ENCODE data around the gene PTPRO. TPM values are rescaled to one million over a fixed set of nuclear protein-coding genes. Genes with fewer than 3 reads are reported as not detected.

Gene PTPRO
- polyA plus RNA-seq, 1 of the 3 experiments (the other 2 are of a cell fraction), result 1.4 TPM

GRCh38 chr12:15439459-15439858 lies 117.2 kb downstream of the PTPRO start:
- 57% methylated on average over 6 of the region's 9 CpGs for WGBS (ENCODE audit: low lambda C conversion rate)

DNA sequence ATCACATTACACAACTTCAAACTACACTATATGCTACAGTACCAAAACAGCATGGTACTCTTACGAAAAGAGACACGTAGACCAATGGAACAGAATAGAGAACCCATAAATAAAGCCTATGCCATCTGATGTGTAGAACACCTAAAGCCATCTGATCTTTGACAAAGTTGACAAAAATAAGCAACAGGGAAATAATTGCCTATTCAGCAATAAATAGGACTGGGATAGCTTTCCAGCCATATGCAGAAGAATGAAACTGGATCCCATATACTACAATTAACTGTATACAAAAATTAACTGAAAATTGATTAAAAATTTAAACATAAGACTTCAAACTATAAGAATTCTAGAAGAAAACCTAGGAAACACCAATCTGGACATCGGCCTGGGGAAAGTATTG lies 120.7 kb downstream of the PTPRO start:
- Histone ChIP-seq H3K9ac (no peak overlapping the region), H3K27ac (ENCODE audit: low read depth in 2 of 2, low read length in 1 of 2) (no peak overlapping the region), H3K9me3 (no peaks in the 10 kb centered on the region), H4K20me1 (ENCODE audit: insufficient read depth) (no peaks in the 10 kb centered on the region), H3F3A (replicated peaks; ENCODE audit: insufficient read depth) (no peaks in the 10 kb centered on the region), H3K4me1 (ENCODE audit: control insufficient read depth in 1 of 2, insufficient read depth in 2 of 2, low read depth in 1 of 2, low read length in 1 of 2) (no peaks in the 10 kb centered on the region), H3K27me3 (ENCODE audit: insufficient read depth) (no peaks in the 10 kb centered on the region), H3K36me3 (replicated peaks in 1 of 2; ENCODE audit: control insufficient read depth in 1 of 2, insufficient read depth in 2 of 2, low read length in 1 of 2) (no peaks in the 10 kb centered on the region), H3K4me3 (ENCODE audit: low read depth in 2 of 2, low read length in 1 of 2) (no peak overlapping the region), H3K9me2 (no peaks in the 10 kb centered on the region), H3K4me2 (no peak overlapping the region), H3K79me2 (ENCODE audit: insufficient read depth) (no peaks in the 10 kb centered on the region), H2AFZ (ENCODE audit: low read depth) (no peak overlapping the region)
- ChIA-PET POLR2A (no interaction called here), CTCF (no interaction called here)
- WGBS (ENCODE audit: low lambda C conversion rate), result 68% methylated on average over 3 of the region's 3 CpGs
- DNase-seq, result no peak
- no peak for TF ChIP-seq TAF1 (IDR thresholded peaks at IDR 0.05; ENCODE audit: borderline replicate concordance, low read depth, low read length)
- no peak for TF ChIP-seq REST (IDR thresholded peaks at IDR 0.05; ENCODE audit: low read depth, low read length)
- no peak for TF ChIP-seq USF2 (IDR thresholded peaks at IDR 0.05; ENCODE audit: borderline replicate concordance, low read depth, low read length)
- TF ChIP-seq MXI1 (IDR thresholded peaks at IDR 0.05; ENCODE audit: low read depth, low read length), result no peak
- no peak for TF ChIP-seq RAD21 (IDR thresholded peaks at IDR 0.05; ENCODE audit: low read length)
- no peak for TF ChIP-seq RFX5 (IDR thresholded peaks at IDR 0.05; ENCODE audit: low read length)
- TF ChIP-seq SMC3 (IDR thresholded peaks at IDR 0.05; ENCODE audit: low read depth, low read length), result no peak

More at GRCh38 chr12:15439459-15439858, 117.2 kb downstream of the PTPRO start:
- Histone ChIP-seq H3K4me3 (ENCODE audit: low read depth in 2 of 2, low read length in 1 of 2) (no peak overlapping the region), H3K9me3 (no peaks in the 10 kb centered on the region), H3K9ac (no peak overlapping the region), H3K27ac (ENCODE audit: low read depth in 2 of 2, low read length in 1 of 2) (no peak overlapping the region), H3K4me1 (ENCODE audit: control insufficient read depth in 1 of 2, insufficient read depth in 2 of 2, low read depth in 1 of 2, low read length in 1 of 2) (no peaks in the 10 kb centered on the region), H3K79me2 (ENCODE audit: insufficient read depth) (no peaks in the 10 kb centered on the region), H3F3A (replicated peaks; ENCODE audit: insufficient read depth) (no peaks in the 10 kb centered on the region), H3K4me2 (no peak overlapping the region), H3K27me3 (ENCODE audit: insufficient read depth) (no peaks in the 10 kb centered on the region), H3K9me2 (no peaks in the 10 kb centered on the region), H4K20me1 (ENCODE audit: insufficient read depth) (no peaks in the 10 kb centered on the region), H3K36me3 (replicated peaks in 1 of 2; ENCODE audit: control insufficient read depth in 1 of 2, insufficient read depth in 2 of 2, low read length in 1 of 2) (no peaks in the 10 kb centered on the region), H2AFZ (ENCODE audit: low read depth) (no peak overlapping the region)
- TF ChIP-seq TCF12 (IDR thresholded peaks at IDR 0.05), result no peak
- TF ChIP-seq REST (IDR thresholded peaks at IDR 0.05; ENCODE audit: low read depth, low read length), result no peak
- no peak for TF ChIP-seq RAD21 (IDR thresholded peaks at IDR 0.05; ENCODE audit: low read length)
- no peak for TF ChIP-seq ELF1 (IDR thresholded peaks at IDR 0.05)
- no peak for TF ChIP-seq SIN3A (IDR thresholded peaks at IDR 0.05; ENCODE audit: borderline replicate concordance, low read depth, low read length)
- no peak for TF ChIP-seq IRF3 (IDR thresholded peaks at IDR 0.05; ENCODE audit: low read depth, low read length)
- no peak for TF ChIP-seq RFX5 (IDR thresholded peaks at IDR 0.05; ENCODE audit: low read length)
- no peak for TF ChIP-seq TEAD4 (IDR thresholded peaks at IDR 0.05; ENCODE audit: borderline replicate concordance, insufficient read depth)
- TF ChIP-seq FOSL2 (IDR thresholded peaks at IDR 0.05; ENCODE audit: borderline replicate concordance, low read depth), result no peak
- TF ChIP-seq EZH2phosphoT487 (IDR thresholded peaks at IDR 0.05; ENCODE audit: borderline replicate concordance, low read depth), result no peak
- no peak for TF ChIP-seq RCOR1 (IDR thresholded peaks at IDR 0.05; ENCODE audit: low read length)
- POLR2A ChIA-PET, result no interaction called here
- CTCF ChIA-PET, result no interaction called here
- DNase-seq, result no peak

All from SK-N-SH (cell line).